GM10847 (cell line): ENCODE measurements around the gene SERGEF.

Experiments used
- POLR2A ChIP-seq: IDR thresholded peaks from 2 replicates; pipeline ENCODE4 v1.6.1; 2011; ENCODE audit not compliant: insufficient read length; ENCODE audit errors: extremely low read depth

The SERGEF gene

GRCh38 chr11:17744151-17744940, 268.5 kb downstream of the SERGEF start:
- no peak for TF ChIP-seq POLR2A

- TF ChIP-seq POLR2A, result no peak
These were observed 269.1 kb downstream of the SERGEF start for GRCh38 chr11:17743808-17744119.

- TF ChIP-seq POLR2A, result no peak
These were observed 269.6 kb downstream of the SERGEF start for GRCh38 chr11:17743026-17743807.

- TF ChIP-seq POLR2A, result no peak
These were observed 270.8 kb downstream of the SERGEF start for GRCh38 chr11:17742019-17742418.

GRCh38 chr11:17741487-17741886, 271.4 kb downstream of the SERGEF start:
- TF ChIP-seq POLR2A, result no peak

GRCh38 chr11:17740649-17741235, 272.1 kb downstream of the SERGEF start:
- TF ChIP-seq POLR2A, result no peak

GRCh38 chr11:17739945-17740338, 272.9 kb downstream of the SERGEF start:
- no peak for TF ChIP-seq POLR2A

- no peak for TF ChIP-seq POLR2A
These were observed 274.5 kb downstream of the SERGEF start for GRCh38 chr11:17738151-17738973.
